B cell (primary cell): Measurements from ENCODE around the gene MATN1. TPM values are rescaled to one million over a fixed set of nuclear protein-coding genes. Genes with fewer than 3 reads are reported as not detected.

Experiments used
- ATAC-seq: fragments of 200-7000 bp; cut with Tn5 transposase; one replicate; pipeline ENCODE4 v1.10.0; 2021; ENCODE audit warnings: low read depth, mild to moderate bottlenecking, moderate number of reproducible peaks, moderate library complexity
- CTCF ChIA-PET: fragments of 350-600 bp; sonication (Branson Sonifier 250); formaldehyde crosslinking; loops from one replicate; lab custom pipeline; 2021; ENCODE audit warnings: antibody characterized with exemption, inconsistent platforms; lab: Charles Lee
- POLR2A ChIA-PET: fragments of 350-600 bp; sonication (Branson Sonifier 250); formaldehyde crosslinking; loops from one replicate; lab custom pipeline; 2021; ENCODE audit warnings: antibody characterized with exemption; lab: Charles Lee
- DNase-seq: peaks from one replicate; pipeline ENCODE4 v3.0.0; 2013
- H2AFZ ChIP-seq: 2 replicates; pipeline ENCODE4 v1.6.1; 2012; ENCODE audit warnings: mild to moderate bottlenecking, low read depth, low read length; ENCODE audit not compliant: insufficient read depth, poor library complexity, severe bottlenecking
- H3K27ac ChIP-seq, 2 donors: 1 replicate in 1 of 2; 2 replicates in 1 of 2; pipeline ENCODE4 v1.5.1; 2012 to 2013; ENCODE audit warnings: low read length in 2 of 2, mild to moderate bottlenecking in 2 of 2, moderate library complexity in 1 of 2
- H3K27me3 ChIP-seq, 4 experiments: fragments of 200-600 bp in 1 of 4; sonication (generic) in 1 of 4; replicated peaks in 1 of 4; 1 replicate in 2 of 4; 2 replicates in 2 of 4; pipeline versions ENCODE4 v1.6.1 to v1.7.0; 2013 to 2016; ENCODE audit warnings: low read length in 3 of 4, mild to moderate bottlenecking in 2 of 4, mixed read lengths in 1 of 4, moderate library complexity in 1 of 4; ENCODE audit not compliant: insufficient read depth in 4 of 4, control insufficient read depth in 3 of 4; ENCODE audit errors: control extremely low read depth in 1 of 4
- H3K36me3 ChIP-seq, 2 experiments: replicated peaks in 1 of 2; 1 replicate in 1 of 2; 2 replicates in 1 of 2; pipeline versions ENCODE4 v1.6.1 to v1.7.1; 2013; ENCODE audit warnings: low read length in 1 of 2; ENCODE audit not compliant: insufficient read depth in 2 of 2, control insufficient read depth in 1 of 2; ENCODE audit errors: control extremely low read depth in 1 of 2, extremely low read depth in 1 of 2
- H3K4me1 ChIP-seq, 2 donors: fragments of 200-600 bp in 1 of 2; sonication (generic) in 1 of 2; 1 replicate in 1 of 2; 2 replicates in 1 of 2; pipeline versions ENCODE4 v1.5.1 to v1.6.1; 2013 to 2017; ENCODE audit warnings: low read length in 2 of 2; ENCODE audit not compliant: control insufficient read depth in 2 of 2, insufficient read depth in 2 of 2
- H3K4me2 ChIP-seq: replicated peaks from 2 replicates; pipeline ENCODE3; 2012; ENCODE audit warnings: mild to moderate bottlenecking, low read depth, low read length; ENCODE audit not compliant: poor library complexity, severe bottlenecking
- H3K4me3 ChIP-seq, 5 experiments: fragments of 200-600 bp in 1 of 5; sonication (generic) in 1 of 5; 1 replicate in 3 of 5; 2 replicates in 2 of 5; pipeline versions ENCODE4 v1.5.1 to v1.7.0; 2011 to 2016; ENCODE audit warnings: low read length in 4 of 5, mild to moderate bottlenecking in 4 of 5, low read depth in 2 of 5, control low read depth in 1 of 5, moderate library complexity in 1 of 5; ENCODE audit not compliant: insufficient read depth in 1 of 5; ENCODE audit errors: control extremely low read depth in 1 of 5, extremely low read depth in 1 of 5
- H3K79me2 ChIP-seq: fragments of 200-600 bp; sonication (generic); one replicate; pipeline ENCODE4 v1.6.0; 2016; ENCODE audit warnings: low read length; ENCODE audit not compliant: control insufficient read depth, insufficient read depth
- H3K9ac ChIP-seq: fragments of 200-600 bp; sonication (generic); 2 replicates; pipeline ENCODE4 v1.6.1; 2017; ENCODE audit warnings: mild to moderate bottlenecking, low read length, moderate library complexity
- H3K9me3 ChIP-seq, 3 donors: one replicate each; pipeline versions ENCODE4 v1.6.1 to v1.7.1; 2013; ENCODE audit warnings: low read length in 2 of 3; ENCODE audit not compliant: control insufficient read depth in 2 of 3, insufficient read depth in 1 of 3; ENCODE audit errors: control extremely low read depth in 1 of 3
- H4K20me1 ChIP-seq: 2 replicates; pipeline ENCODE4 v1.6.0; 2012; ENCODE audit warnings: mild to moderate bottlenecking, low read length; ENCODE audit not compliant: insufficient read depth, control insufficient read depth, poor library complexity, severe bottlenecking
- H3K27ac Mint-ChIP-seq: one replicate; pipeline ENCODE4 v1.8.0; 2021; ENCODE audit warnings: mixed read lengths
- H3K27me3 Mint-ChIP-seq: one replicate; pipeline ENCODE4 v1.8.0; 2021; ENCODE audit warnings: mixed read lengths
- H3K4me1 Mint-ChIP-seq: one replicate; pipeline ENCODE4 v1.8.0; 2021; ENCODE audit warnings: mixed read lengths
- H3K4me3 Mint-ChIP-seq: one replicate; pipeline ENCODE4 v1.8.0; 2021; ENCODE audit warnings: mixed read lengths
- H3K9me3 Mint-ChIP-seq: one replicate; pipeline ENCODE4 v1.8.0; 2022; ENCODE audit warnings: mixed read lengths; ENCODE audit not compliant: insufficient read depth
- CTCF ChIP-seq: fragments of 200-600 bp; IDR thresholded peaks from one replicate; pipeline ENCODE4 v1.8.0; 2022; ENCODE audit warnings: antibody characterized with exemption, mild to moderate bottlenecking
- EZH2 ChIP-seq: IDR thresholded peaks from 2 replicates; pipeline ENCODE4 v1.6.1; 2012; ENCODE audit warnings: borderline replicate concordance, low read depth, mild to moderate bottlenecking, moderate library complexity, low read length; ENCODE audit not compliant: insufficient read depth, poor library complexity, severe bottlenecking
- WGBS: methylation state at CpG from one replicate; pipeline ENCODE4 v1.1.5; 2013; ENCODE audit warnings: missing lambda C conversion rate; ENCODE audit not compliant: insufficient coverage; 5-methylcytosine and 5-hydroxymethylcytosine counted together
- intact Hi-C: fragments of 100-400 bp; cut with micrococcal nuclease; formaldehyde crosslinking; loops from one replicate; pipeline ENCODE4 v1.10.0; 2022
- polyA plus RNA-seq: library from polyadenylated mRNA; depleted of rRNA; stranded (reverse); fragments of >200 nt; gene quantifications from 2 replicates; pipeline ENCODE4 v1.2.3, GENCODE V29; 2012
- total RNA-seq, 2 donors: library from RNA; stranded (reverse); fragments of 120-200 nt in 1 of 2; gene quantifications; 1 replicate in 1 of 2; 2 replicates in 1 of 2; pipeline versions ENCODE4 v1.2.3 to v1.2.4, GENCODE V29; 2013 to 2022

MATN1 gene
- total and polyA plus RNA-seq, 2 donors (not counting 1 experiment from before 2014, with no cell fraction given) = 2.5 to 3.2 TPM

GRCh38 chr1:30666756-30667273 is 56.6 kb downstream of the MATN1 start:
- DNase-seq (no peak), ATAC-seq (no peak)
- no peak overlapping the region for H3K4me3 Mint-ChIP-seq
- no peaks in the 10 kb centered on the region for H4K20me1 ChIP-seq
- no peaks in the 10 kb centered on the region for H3K4me1 ChIP-seq
- H3K79me2 ChIP-seq = no peaks in the 10 kb centered on the region
- H3K27ac Mint-ChIP-seq = no peak overlapping the region
- H3K9me3 ChIP-seq = no peaks in the 10 kb centered on the region
- no peak overlapping the region for H3K9ac ChIP-seq
- TF ChIP-seq CTCF (no peak), EZH2 (no peak)
- H3K27me3 Mint-ChIP-seq = peaks cover 17% of the 10 kb centered on the region
- peaks cover 0 to 7% (median 3%) of the 10 kb centered on the region in 4 experiments for H3K27me3 ChIP-seq
- no peaks in the 10 kb centered on the region for H3K4me1 Mint-ChIP-seq
- no peak overlapping the region for H3K27ac ChIP-seq
- ChIA-PET CTCF (no interaction called here), POLR2A (no interaction called here)
- H3K4me2 ChIP-seq = no peak overlapping the region
- WGBS = no CpG with 5 or more reads among the region's 3 CpGs
- no peak overlapping the region for H3K4me3 ChIP-seq
- H3K9me3 Mint-ChIP-seq = no peaks in the 10 kb centered on the region
- H2AFZ ChIP-seq = no peak overlapping the region
- intact Hi-C loops = no loop called here
- no peaks in the 10 kb centered on the region for H3K36me3 ChIP-seq

GRCh38 chr1:30665216-30666010 is 58.0 kb downstream of the MATN1 start:
- H3K4me3 Mint-ChIP-seq = no peak overlapping the region
- no peaks in the 10 kb centered on the region for H3K4me1 Mint-ChIP-seq
- H3K4me3 ChIP-seq = no peak overlapping the region
- peaks cover 0 to 3% (median 1%) of the 10 kb centered on the region in 4 experiments for H3K27me3 ChIP-seq
- no peaks in the 10 kb centered on the region for H3K79me2 ChIP-seq
- no peaks in the 10 kb centered on the region for H4K20me1 ChIP-seq
- peaks cover 15% of the 10 kb centered on the region for H3K27me3 Mint-ChIP-seq
- ChIA-PET CTCF (no interaction called here), POLR2A (no interaction called here)
- ATAC-seq (no peak), DNase-seq (no peak)
- H3K4me2 ChIP-seq = no peak overlapping the region
- no peaks in the 10 kb centered on the region for H3K4me1 ChIP-seq
- H3K9ac ChIP-seq = no peak overlapping the region
- WGBS = 86% methylated on average over 7 of the region's 7 CpGs
- intact Hi-C loops = no loop called here
- no peaks in the 10 kb centered on the region for H3K9me3 Mint-ChIP-seq
- no peaks in the 10 kb centered on the region for H3K9me3 ChIP-seq
- H3K27ac Mint-ChIP-seq = no peak overlapping the region
- no peak overlapping the region for H3K27ac ChIP-seq
- no peak overlapping the region for H2AFZ ChIP-seq
- no peak for TF ChIP-seq EZH2
- no peak for TF ChIP-seq CTCF
- H3K36me3 ChIP-seq = no peaks in the 10 kb centered on the region
